Retinal pigment epithelial cell (primary cell): Measurements from ENCODE around the gene TEX30.

Experiments used
- DNase-seq: peaks from one replicate; pipeline ENCODE4 v3.0.0-alpha.2; 2010; ENCODE audit warnings: low read depth
- H3K4me3 ChIP-seq: 2 replicates; pipeline ENCODE4 v1.5.1; 2011; ENCODE audit warnings: mild to moderate bottlenecking, low read length, control low read depth, moderate library complexity
- CTCF ChIP-seq: conservative IDR thresholded peaks from 2 replicates; pipeline ENCODE4 v1.5.1; 2011; ENCODE audit warnings: low read depth, low read length, control low read depth, inconsistent platforms

Gene TEX30

GRCh38 chr13:102769679-102770078 lies 3.9 kb downstream of the TEX30 start:
- no peak for DNase-seq
- TF ChIP-seq CTCF: no peak
- no peak overlapping the region for H3K4me3 ChIP-seq

GRCh38 chr13:102768909-102769308 lies 4.7 kb downstream of the TEX30 start:
- DNase-seq: no peak
- no peak overlapping the region for H3K4me3 ChIP-seq
- TF ChIP-seq CTCF: no peak

- TF ChIP-seq CTCF: no peak
- DNase-seq: no peak
- H3K4me3 ChIP-seq: no peak overlapping the region
These were observed 9.8 kb downstream of the TEX30 start for GRCh38 chr13:102763741-102764140.

- H3K4me3 ChIP-seq: no peak overlapping the region
- TF ChIP-seq CTCF: no peak
- DNase-seq: no peak
These were observed 12.5 kb downstream of the TEX30 start for GRCh38 chr13:102761071-102761470.

GRCh38 chr13:102758842-102759241 lies 14.7 kb downstream of the TEX30 start:
- no peak for TF ChIP-seq CTCF
- DNase-seq: no peak
- no peak overlapping the region for H3K4me3 ChIP-seq

- no peak overlapping the region for H3K4me3 ChIP-seq
- DNase-seq: peak; percentile 12
- TF ChIP-seq CTCF: no peak
These were observed 16.6 kb downstream of the TEX30 start for GRCh38 chr13:102757006-102757405.

GRCh38 chr13:102751886-102752285 lies 21.7 kb downstream of the TEX30 start:
- no peak for TF ChIP-seq CTCF
- no peak for DNase-seq
- no peak overlapping the region for H3K4me3 ChIP-seq
